HUES64 (cell line): ENCODE data around the gene PNMA6A.
"Not testable (repeated sequence)": the region's sequence is repeated elsewhere in the genome, so short reads cannot be mapped to it uniquely, and the experiment has no call there.

ENCODE experiments used
- H3K27ac ChIP-seq: 2 replicates; pipeline ENCODE4 v1.7.0; 2013; ENCODE audit warnings: low read depth, low read length, inconsistent platforms
- H3K27me3 ChIP-seq: 2 replicates; pipeline ENCODE4 v1.6.1; 2013; ENCODE audit warnings: mild to moderate bottlenecking, low read length; ENCODE audit not compliant: insufficient read depth
- H3K36me3 ChIP-seq: 2 replicates; pipeline ENCODE4 v1.6.1; 2013; ENCODE audit warnings: mild to moderate bottlenecking, low read length; ENCODE audit not compliant: insufficient read depth
- H3K4me1 ChIP-seq: 2 replicates; pipeline ENCODE4 v1.6.1; 2013; ENCODE audit warnings: mild to moderate bottlenecking, low read length, moderate library complexity; ENCODE audit not compliant: insufficient read depth
- H3K4me3 ChIP-seq: 2 replicates; pipeline ENCODE4 v1.5.1; 2013; ENCODE audit warnings: mild to moderate bottlenecking, low read length, moderate library complexity
- H3K9ac ChIP-seq: 2 replicates; pipeline ENCODE4 v1.6.1; 2013; ENCODE audit warnings: mild to moderate bottlenecking, low read depth, low read length
- H3K9me3 ChIP-seq: 2 replicates; pipeline ENCODE4 v1.6.1; 2013; ENCODE audit warnings: low read depth, low read length; ENCODE audit not compliant: insufficient read depth
- WGBS: fragments of 150-250, 120-280 bp; methylation state at CpG from one replicate; pipeline ENCODE4 v1.1.7; 2013; ENCODE audit warnings: missing lambda C conversion rate; 5-methylcytosine and 5-hydroxymethylcytosine counted together

The PNMA6A gene

GRCh38 chrX:153077437-153078135 is 5.3 kb downstream of the PNMA6A start:
- H3K4me1 ChIP-seq, H3K9me3 ChIP-seq, H3K4me3 ChIP-seq, H3K27me3 ChIP-seq, H3K9ac ChIP-seq, H3K27ac ChIP-seq, H3K36me3 ChIP-seq: not testable (repeated sequence)
- WGBS = no CpG with 5 or more reads among the region's 76 CpGs

DNA sequence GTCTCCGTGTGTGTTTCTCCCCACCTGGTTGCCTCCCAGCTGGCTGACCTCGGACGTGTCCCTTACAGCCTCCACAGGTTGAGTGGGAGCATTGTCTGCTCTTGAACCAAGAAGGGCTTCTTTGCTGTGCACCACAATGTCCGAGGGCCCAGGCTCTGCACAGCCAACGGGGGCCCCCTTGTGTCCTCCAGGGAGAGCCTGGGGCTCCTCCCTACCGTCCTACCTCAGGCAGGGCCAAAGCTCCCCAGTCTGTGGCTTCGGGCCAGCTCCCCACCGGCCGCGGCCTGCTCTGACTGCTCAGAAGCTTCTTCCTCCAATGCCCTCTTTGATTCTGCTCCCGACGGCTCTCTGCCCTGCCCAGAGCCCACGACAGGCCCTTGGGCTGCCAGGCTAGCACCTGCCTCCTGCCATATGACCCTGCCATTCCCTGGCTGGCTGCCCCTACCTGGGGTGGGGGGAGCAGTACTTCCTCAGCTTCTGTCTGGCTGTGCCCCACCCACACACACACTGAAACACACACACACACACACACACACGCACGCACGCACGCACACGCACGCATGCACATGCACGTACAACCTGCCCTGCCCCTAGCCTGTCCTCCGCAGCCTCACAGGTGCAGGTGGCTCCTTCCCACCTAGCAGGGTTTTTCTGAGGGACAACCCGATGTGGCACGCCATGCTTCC is 11.1 kb downstream of the PNMA6A start:
- H3K9me3 ChIP-seq, H3K27ac ChIP-seq, H3K27me3 ChIP-seq, H3K4me3 ChIP-seq, H3K36me3 ChIP-seq, H3K4me1 ChIP-seq, H3K9ac ChIP-seq: not testable (repeated sequence)
- WGBS = 100% methylated on average over 3 of the region's 23 CpGs

GRCh38 chrX:153102418-153102817 is 30.2 kb downstream of the PNMA6A start:
- WGBS = 90% methylated on average over 3 of the region's 3 CpGs
- no peaks in the 10 kb centered on the region for H3K4me1 ChIP-seq
- H3K4me3 ChIP-seq = no peak overlapping the region
- no peak overlapping the region for H3K9ac ChIP-seq
- H3K36me3 ChIP-seq = no peaks in the 10 kb centered on the region
- H3K27me3 ChIP-seq = no peaks in the 10 kb centered on the region
- H3K27ac ChIP-seq = no peak overlapping the region
- no peaks in the 10 kb centered on the region for H3K9me3 ChIP-seq

- not testable (repeated sequence) for H3K27me3 ChIP-seq, H3K27ac ChIP-seq, H3K9me3 ChIP-seq, H3K9ac ChIP-seq, H3K4me1 ChIP-seq, H3K36me3 ChIP-seq, H3K4me3 ChIP-seq
- 93% methylated on average over 1 of the region's 1 CpG for WGBS
Observed at GRCh38 chrX:153104959-153105358, 32.7 kb downstream of the PNMA6A start.

DNA sequence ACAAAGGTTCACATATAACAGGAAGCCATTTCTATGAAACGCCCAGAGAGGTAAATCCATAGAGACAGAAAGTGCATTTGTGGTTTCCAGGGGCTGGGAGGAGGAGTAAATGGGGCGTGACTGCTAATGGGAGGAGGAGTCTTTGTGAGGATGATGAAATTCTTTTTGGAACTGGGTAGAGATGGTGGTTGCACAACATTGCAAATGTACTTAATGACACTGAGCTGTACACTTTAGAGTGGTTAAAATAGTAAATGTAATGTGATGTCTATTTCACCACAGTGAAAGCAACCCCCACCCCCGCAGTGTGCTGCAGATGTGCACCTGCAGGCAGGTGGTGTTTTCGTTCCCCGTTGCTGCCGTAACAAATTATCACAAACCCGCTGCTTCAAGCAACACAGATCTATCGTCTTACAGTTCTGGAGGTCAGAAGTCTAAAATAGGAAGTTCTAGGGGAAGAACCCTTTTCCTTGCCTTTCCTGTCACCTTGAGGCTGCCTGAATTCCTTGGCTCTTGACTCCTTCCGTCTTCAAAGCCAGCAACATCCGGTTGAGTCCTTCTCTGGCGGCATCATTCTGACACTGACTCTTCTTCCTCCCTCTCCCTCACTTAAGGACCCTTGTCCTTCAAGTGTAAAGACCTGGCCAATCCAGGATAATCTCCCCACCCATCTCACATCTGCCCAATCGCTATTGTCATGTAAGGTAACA is 34.0 kb downstream of the PNMA6A start:
- not testable (repeated sequence) for H3K27me3 ChIP-seq, H3K4me1 ChIP-seq, H3K36me3 ChIP-seq, H3K9ac ChIP-seq, H3K27ac ChIP-seq, H3K4me3 ChIP-seq, H3K9me3 ChIP-seq
- no CpG with 5 or more reads among the region's 12 CpGs for WGBS

DNA sequence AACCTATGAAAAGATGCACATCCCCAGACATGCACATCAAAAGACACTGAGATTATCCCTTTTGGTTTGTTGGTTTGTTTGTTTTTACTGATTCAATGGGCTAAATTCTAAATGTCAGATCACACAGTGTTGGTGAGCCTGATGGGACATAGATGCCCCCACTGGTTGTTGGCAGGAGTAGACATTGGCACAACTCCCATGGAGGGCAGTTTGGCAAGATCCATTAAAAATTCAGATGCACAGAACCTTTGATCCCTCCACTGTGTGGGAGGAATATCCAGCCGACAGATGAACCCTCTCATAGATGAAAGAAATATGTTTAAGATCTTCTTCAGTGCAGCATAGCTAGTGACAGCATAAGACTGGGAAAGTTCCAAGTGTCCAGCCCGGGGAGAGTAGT is 38.5 kb downstream of the PNMA6A start:
- H3K27me3 ChIP-seq, H3K27ac ChIP-seq, H3K9me3 ChIP-seq, H3K9ac ChIP-seq, H3K4me3 ChIP-seq, H3K36me3 ChIP-seq, H3K4me1 ChIP-seq: not testable (repeated sequence)
- WGBS = no CpG with 5 or more reads among the region's 2 CpGs

- H3K4me3 ChIP-seq, H3K9ac ChIP-seq, H3K27ac ChIP-seq, H3K9me3 ChIP-seq, H3K27me3 ChIP-seq, H3K4me1 ChIP-seq, H3K36me3 ChIP-seq: not testable (repeated sequence)
- no CpG with 5 or more reads among the region's 9 CpGs for WGBS
Observed at GRCh38 chrX:153113851-153114250, 41.6 kb downstream of the PNMA6A start.

DNA sequence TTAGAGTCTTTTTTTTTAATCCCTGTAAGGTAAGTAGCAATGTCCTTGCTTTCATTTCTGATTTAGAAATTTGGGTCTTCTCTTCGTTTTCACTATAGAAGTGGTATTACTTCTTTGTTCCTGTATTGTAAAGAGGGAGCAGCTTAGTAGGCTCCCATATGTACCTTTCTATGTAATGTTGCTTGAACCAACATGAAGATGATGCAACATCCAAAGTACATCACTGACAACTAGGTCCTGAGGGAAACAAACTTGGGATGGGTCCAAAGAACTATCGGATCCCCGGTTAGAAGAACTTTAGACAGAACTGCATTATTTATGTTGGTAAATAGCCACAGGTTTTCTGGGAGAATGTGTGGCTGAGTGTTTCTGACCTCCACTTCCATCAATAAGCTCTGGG is 45.5 kb downstream of the PNMA6A start:
- not testable (repeated sequence) for H3K27me3 ChIP-seq, H3K4me3 ChIP-seq

GRCh38 chrX:153120230-153120629 is 48.0 kb downstream of the PNMA6A start:
- H3K36me3 ChIP-seq, H3K4me3 ChIP-seq, H3K27me3 ChIP-seq, H3K9me3 ChIP-seq, H3K27ac ChIP-seq, H3K9ac ChIP-seq, H3K4me1 ChIP-seq: not testable (repeated sequence)
- no CpG with 5 or more reads among the region's 8 CpGs for WGBS

More for the DNA sequence above, 45.5 kb downstream of the PNMA6A start:
- WGBS = no CpG with 5 or more reads among the region's 3 CpGs
- H3K4me1 ChIP-seq, H3K9ac ChIP-seq, H3K27ac ChIP-seq, H3K9me3 ChIP-seq, H3K36me3 ChIP-seq: not testable (repeated sequence)

DNA sequence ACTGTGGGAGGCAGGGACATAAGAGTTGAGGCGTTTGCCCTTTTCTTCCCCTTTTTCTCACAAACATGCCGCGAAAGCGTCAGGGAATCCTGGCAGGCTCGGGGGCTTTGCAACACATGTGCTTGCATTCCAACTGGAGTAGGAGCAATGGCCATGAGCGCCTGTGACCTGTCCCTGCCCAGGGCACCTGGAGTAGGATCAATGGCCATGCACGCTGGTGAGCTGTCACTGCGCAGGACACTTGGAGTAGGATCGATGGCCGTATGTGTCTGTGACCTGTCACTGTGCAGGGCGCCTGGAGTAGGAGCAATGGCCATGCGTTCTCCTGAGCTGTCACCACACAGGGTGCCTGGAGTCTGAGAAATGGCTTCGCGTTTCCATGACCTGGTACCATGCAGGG is 51.2 kb downstream of the PNMA6A start:
- H3K9ac ChIP-seq, H3K27me3 ChIP-seq, H3K27ac ChIP-seq, H3K4me3 ChIP-seq, H3K4me1 ChIP-seq, H3K9me3 ChIP-seq, H3K36me3 ChIP-seq: not testable (repeated sequence)
- no CpG with 5 or more reads among the region's 14 CpGs for WGBS
